ENCODE data around the gene COL25A1. TPM values are rescaled to one million over a fixed set of nuclear protein-coding genes. Genes with fewer than 3 reads are reported as not detected.
A peak's percentile ranks its signal among the peaks of the same experiment; 100 is the strongest.
"Not testable (repeated sequence)": the region's sequence is repeated elsewhere in the genome, so short reads cannot be mapped to it uniquely, and the experiment has no call there.

The COL25A1 gene
- total RNA-seq, 1 donor from 2014 or later: 32.5 TPM

DNA sequence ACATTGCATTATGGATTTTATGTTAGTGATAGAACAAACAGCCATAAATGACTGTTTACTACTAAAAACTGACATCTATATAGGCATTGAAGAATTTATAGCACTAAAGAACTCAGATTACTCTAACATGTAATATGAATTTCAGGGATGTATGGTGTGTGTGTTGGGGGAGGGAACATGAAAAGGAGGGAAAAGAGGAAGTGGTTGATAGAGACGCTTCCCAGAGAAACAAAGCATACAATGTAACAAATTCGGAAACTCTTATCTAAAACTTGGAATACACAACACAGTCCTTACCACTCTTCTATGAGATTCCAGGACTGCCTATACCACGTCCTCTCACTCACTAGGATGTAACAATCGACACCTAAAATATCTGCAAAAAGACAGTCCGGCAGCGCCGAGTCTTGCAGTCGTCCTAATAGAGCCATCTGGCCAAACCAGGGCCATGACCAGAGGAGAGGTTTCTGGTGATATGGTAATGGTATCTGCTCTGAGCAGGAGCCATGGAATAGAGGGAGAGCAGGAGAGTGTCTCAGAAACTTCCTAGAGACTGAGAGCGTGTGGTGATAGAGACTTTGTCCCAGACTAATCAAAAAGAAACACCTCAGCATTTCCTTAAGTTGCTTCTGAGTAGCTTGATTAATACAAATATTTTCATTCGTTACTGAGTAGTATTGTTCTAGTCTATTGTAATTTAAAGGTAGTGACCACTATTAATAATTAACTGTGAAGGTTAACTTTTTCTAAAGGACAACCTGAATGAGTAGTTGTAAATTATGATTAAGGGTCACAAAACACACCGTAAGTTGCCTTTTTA, 287.7 kb downstream of the COL25A1 start:
- no peak for DNase-seq (ENCODE audit: low spot score)

DNA sequence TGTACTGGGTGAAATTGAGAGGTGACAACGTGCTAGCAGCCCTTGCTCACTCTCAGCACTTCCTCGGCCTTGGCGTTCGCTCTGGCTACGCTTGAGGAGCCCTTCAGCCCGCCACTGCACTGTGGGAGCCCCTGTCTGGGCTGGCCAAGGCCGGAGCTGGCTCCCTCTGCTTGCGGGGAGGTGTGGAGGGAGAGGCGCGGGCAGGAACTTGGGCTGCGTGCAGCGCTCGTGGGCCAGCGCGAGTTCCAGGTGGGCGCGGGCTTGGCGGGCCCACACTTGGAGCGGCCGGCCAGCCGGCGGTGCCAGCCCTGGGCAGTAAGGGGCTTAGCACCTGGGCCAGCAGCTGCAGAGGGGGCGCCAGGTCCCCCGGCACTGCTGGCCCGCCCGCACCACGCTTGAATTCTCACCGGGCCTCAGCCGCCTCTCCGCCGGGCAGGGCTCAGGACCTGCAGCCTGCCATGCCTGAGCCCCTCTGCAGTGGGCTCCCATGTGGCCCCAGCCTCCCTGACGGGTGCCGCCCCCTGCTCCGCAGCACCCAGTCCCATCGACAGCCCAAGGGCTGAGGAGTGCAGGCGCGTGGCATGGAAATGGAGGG, 290.1 kb downstream of the COL25A1 start:
- DNase-seq (ENCODE audit: low spot score): no peak

DNA sequence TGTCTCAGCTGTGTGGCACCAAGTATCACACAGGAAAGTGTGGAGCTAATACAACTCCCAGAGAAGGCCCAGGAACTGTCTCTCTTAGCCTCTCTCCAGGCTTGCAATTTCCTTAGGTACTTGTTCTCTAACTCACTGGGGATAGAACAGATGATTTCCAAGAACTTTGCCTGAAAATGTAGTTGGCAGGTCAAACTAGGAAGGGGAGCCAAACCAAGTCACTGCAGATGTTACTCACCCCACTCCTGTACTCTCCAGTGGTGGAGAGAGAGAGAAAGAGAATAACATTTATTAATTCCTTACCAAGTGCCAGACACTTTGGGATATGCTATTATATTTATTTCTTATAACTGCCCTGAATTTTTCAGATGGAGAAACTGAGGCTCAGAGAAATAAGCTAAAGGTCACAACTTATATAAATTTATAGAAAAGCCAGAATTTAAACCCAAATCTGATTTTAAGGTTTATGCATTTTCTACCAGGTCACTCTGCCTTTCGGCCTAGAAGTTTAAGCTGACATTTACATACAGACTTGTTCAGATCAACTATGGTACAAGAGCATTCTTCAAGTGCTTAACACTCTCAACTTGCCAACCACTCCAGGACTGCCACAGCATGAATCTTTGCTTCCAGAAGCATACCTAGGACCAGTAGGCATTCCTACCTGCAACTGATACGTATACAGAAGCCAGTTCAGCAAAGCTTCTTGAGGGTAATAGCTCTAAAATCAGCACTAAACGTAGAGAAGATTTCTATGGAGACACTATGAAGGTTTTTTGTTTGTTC, 291.0 kb downstream of the COL25A1 start:
- DNase-seq (ENCODE audit: low spot score): no peak

DNA sequence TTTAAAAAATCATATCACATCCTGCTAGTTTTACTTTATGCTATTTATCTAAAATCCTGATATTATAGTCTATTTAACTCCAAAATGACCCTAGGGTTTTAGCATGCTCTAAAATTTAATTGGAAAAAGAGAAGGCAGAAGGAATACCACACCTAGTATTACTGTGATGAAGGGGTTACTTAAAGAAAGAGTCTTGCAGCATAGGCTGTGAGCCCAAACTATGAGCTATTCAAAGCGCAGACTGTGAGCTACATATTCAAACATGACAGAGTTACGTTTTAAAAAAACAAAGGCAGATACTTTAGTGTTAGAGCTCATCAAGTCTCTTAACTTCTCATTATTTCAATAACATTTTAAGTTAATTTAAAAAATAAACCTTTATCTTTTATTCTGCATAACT, 291.9 kb downstream of the COL25A1 start:
- DNase-seq (ENCODE audit: low spot score): peak; percentile 80

DNA sequence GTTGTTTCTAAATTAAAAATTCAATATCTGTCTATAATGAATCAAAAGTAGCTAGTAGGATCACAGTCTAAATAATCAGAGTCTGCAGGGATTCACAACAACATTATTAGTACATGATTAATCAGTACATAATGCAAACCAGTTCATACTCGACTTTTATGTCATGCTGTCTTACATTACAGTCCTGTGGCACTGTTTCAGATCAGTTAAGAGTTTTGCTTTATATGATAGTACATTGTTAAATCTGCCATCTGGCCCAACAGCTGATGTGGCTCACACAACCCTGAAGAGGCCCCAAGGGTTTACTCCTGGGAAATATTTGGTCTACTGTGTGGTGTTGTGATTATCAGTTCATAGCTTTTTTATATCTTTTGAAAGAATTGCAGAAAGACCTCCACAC, 292.5 kb downstream of the COL25A1 start:
- DNase-seq (ENCODE audit: low spot score): peak; percentile 89

DNA sequence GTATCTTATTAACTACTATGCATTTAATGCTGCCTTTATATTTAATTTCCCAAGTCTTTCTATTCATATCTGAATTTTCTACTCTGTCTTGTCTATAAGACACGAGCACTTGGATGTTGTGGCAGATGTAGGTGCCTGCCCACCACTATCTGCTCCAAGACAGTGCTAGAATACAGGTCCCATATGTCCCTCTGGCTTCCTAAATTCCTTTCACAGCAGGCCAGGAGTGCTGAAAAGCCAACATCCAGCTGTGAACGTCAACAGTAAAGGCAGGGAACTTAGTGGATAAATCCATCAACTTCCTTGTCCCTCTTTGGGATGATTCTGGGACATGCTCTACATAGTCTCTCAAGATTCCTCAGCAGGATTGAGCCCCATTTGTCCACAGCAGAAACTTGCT, 294.5 kb downstream of the COL25A1 start:
- no peak for DNase-seq (ENCODE audit: low spot score)

DNA sequence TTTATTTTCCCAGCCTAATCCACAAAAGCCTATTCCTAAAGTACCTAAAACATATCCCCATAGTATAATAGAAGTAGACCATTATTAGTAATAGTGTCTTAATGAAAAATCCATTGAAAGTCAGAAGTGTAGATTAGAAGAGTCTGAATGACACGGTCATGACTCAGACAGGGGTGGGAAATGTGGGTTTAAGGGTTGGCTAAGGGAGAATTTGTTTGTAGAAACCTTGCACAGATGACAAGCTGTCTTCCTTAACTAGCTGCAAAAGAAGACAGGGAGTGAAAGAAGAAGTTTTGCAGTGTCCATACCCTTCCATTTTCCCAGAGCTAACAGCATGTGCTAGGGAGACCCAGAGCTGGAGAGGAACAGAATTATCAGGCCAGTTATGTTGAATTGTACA, 296.9 kb downstream of the COL25A1 start:
- DNase-seq (ENCODE audit: low spot score): no peak

DNA sequence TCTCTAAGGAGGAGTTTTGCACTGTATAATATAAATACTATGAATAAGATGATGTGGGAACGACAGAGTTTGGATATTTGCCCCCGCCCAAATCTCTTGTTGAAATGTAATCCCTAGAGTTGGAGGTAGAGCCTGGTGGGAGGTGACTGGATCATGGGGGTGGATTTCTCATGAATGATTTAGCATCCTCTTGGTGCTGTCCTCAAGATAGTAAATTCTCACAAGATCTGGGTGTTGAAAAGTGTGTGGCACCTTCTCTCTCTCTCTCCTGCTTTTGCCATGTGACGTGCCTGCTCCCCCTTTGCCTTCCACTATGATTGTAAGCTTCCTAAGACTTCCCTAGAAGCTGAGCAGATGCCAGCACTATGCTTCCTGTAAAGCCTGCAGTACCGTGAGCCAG, 298.0 kb downstream of the COL25A1 start:
- no peak for DNase-seq (ENCODE audit: low spot score)

DNA sequence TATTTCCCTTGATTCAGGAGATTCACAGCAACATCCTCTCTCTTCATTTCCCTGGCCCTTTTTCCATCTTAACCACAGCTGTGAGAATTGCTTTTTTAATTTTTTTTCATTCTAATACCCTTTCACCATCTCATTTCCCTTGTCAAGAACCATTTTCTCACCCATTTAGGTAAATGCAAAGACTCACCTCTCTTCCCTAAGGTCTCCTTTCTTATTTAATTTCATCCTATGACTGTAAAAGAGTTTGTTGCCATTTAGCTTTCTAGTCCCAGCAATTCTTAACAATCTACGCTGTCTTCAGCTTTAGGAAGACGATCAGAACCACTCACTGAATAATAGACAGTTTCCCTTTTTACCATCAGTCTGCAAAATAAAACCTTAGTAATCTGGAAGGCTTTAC, 298.5 kb downstream of the COL25A1 start:
- no peak for DNase-seq (ENCODE audit: low spot score)

DNA sequence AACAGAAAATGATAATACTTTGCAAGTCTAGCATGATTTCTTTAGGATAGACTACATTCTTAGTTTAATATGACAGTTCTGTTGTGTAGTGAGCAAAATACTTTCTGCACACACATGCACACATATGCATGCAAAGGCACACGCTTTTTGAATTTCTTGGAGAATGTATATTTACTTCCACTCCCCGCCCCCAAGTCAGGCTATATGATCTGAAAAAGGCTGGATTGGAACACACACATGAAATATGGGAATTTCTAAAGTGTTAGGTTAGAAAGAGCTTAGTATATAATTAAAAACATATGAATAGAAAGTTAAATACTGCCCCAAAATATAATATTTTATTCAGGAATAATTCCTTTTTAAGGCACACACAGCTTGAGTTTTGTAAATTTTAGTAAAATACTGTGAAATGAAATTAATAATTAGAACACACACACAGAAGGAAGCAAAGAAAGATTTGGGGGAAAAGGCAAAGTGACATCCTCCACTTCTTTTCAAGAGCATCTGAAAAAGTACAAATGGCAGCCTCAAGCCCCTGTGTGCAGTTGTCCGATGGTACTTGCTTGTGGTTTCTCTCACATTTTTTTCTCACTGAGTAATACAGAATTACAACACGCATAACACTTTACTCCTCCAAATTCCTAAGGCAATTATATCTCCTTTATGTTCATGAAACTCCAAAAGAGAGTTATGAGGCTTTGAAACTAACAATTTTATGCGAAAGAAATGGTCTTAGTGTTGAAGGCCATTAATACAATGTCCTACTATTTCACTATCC, 310.7 kb downstream of the COL25A1 start:
- DNase-seq (ENCODE audit: low spot score): no peak

DNA sequence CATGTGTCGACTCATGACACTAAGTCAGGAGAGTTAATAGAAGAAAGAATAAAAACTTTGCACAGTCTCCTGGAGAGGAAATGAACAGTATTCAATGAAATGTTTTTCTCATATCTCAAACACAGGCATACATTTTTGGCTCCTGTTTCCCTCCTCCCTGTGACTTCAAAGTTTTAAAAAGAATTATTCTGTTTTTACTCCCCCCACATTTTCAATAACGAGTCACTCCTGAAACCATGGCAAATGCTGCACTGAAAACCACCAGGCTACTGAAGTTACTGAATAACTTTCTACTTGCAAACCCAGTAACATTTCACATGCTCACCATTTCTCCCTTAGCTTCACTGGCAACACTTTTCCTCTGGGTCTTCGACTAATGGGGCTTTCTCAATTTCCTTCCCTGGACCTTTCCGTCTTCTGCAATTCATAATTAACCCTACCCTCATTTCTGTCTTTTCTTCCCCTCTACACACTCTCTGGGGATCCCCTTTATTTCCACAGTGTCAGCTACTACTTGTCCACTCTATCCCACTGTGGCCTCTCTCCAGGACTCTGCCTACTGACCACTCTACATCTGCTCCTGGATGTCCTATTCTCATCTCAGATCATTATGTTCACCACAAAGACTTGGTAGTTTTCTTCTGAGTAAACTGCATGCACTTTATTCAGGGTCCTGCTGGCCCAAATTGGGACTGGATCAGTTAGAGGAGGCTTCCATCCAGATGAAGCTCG, 313.8 kb downstream of the COL25A1 start:
- no peak for DNase-seq (ENCODE audit: low spot score)

DNA sequence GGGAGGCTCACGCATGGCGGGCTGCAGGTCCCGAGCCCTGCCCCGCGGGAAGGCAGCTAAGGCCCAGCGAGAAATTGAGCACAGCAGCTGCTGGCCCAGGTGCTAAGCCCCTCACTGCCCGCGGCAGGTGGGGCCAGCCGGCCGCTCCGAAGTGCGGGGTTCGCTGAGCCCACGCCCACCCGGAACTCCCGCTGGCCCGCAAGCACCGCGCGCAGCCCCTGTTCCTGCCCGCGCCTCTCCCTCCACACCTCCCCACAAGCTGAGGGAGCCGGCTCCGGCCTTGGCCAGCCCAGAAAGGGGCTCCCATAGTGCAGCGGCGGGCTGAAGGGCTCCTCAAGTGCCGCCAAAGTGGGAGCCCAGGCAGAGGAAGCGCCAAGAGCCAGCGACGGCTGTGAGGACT, 318.0 kb downstream of the COL25A1 start:
- not testable (repeated sequence) for DNase-seq (ENCODE audit: low spot score)

DNA sequence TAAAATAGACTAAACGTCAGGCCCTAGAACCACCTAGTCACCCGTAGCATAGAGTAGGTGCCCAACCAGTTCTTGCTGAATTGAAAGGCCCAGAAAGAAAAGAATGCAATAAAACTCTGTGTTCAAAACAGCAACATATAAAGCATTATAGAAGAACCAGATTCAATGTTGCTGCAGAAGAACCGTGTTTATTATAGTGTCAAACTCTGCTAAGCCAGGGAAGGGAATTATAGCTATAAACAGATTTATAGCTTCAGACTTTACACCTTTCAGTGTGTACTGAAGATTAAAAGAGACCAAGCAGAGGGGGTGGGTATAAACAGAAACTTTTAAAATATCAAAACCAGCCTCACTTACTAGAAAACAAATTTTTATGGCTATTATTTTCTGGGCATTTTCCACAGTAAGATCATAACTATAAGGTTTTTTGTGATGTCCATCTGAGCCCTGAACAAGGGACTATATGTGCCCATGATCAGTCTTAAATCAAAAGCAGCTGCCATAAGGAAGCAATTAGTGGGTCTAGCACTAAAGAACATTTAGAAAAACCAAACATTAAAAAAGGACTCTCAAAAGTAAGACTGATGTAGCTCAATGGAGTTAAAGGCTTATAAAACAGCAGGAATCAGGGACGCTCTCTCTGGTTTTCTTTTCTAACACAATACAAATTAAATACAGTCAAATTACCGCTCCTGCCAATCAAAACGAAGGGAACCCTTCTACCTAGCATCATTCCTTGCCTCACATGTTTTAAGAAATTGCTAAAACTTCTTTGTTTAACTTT, 319.9 kb downstream of the COL25A1 start:
- DNase-seq (ENCODE audit: low spot score): no peak

DNA sequence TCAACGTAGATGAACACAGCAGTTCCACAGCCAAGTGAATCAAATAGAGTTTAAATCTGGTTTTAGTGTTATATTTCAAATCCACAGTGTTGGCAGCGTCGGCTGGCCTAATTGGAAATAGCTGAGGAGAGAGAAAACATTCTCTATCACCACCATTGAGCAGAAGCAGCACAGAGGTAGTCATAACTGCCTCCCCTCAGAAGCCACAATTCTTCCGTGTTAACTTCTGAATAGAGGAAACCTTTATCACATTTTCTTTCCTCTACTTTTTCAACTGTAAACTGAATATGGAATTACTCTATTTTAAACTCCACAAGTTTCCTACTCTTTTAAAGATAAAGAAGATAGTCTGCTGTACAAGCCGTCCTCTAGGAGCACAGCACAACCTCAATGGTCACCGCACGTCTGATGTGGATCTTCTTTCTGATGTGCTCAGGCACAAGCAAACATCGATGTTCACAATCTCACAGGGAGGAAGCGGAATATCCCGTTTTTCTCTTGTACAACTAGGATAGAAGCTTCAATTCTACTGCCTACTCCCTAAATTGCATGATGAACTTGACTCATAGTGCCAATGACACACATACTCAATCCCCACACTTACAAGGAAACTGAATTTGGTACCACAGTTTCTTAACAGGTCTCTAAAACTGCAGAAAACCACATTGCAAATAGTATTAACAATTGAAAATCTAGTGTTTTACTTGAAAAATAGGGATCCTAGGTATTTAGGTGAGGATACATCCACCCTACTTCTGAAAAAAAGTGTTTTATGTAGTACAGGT, 321.8 kb downstream of the COL25A1 start:
- DNase-seq (ENCODE audit: low spot score): no peak

DNA sequence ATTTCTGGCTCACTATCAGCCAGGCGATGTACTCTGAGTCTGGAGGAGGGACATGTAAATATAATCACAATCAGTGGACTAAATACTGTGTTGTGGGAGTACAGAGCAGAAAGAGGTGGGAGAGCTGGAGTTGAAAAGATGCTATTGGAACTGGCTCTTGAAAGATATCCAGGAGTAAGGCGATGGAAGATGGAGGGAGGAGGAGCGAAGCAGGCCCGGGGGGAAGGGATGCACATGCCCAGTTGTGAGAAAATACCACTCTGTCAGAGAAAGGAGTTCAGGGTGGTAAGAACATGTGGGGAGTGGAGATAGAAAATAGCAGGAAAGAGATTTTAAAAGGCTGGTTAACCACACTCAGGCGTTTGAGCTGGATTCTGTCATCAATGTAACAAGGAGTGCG, 322.7 kb downstream of the COL25A1 start:
- no peak for DNase-seq (ENCODE audit: low spot score)

DNA sequence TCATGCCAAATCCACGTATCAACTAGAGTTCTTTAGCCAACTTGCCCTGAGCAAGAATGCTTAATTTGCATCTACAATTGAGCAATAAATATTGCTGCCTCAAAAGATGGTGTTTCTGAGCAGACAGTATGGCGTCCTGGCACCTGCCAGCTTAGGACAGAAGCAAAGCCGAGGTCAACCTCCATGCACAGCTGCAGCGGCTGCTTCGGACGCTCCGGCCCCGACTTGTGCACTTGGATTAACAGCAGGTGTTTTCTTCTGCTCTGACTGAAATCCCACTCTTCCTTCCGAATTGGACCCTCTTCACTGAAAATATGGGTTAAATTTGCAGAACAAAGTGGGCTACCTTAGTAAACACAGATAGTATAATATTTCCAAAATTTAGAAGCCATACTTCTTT, 324.4 kb downstream of the COL25A1 start:
- DNase-seq (ENCODE audit: low spot score): no peak

DNA sequence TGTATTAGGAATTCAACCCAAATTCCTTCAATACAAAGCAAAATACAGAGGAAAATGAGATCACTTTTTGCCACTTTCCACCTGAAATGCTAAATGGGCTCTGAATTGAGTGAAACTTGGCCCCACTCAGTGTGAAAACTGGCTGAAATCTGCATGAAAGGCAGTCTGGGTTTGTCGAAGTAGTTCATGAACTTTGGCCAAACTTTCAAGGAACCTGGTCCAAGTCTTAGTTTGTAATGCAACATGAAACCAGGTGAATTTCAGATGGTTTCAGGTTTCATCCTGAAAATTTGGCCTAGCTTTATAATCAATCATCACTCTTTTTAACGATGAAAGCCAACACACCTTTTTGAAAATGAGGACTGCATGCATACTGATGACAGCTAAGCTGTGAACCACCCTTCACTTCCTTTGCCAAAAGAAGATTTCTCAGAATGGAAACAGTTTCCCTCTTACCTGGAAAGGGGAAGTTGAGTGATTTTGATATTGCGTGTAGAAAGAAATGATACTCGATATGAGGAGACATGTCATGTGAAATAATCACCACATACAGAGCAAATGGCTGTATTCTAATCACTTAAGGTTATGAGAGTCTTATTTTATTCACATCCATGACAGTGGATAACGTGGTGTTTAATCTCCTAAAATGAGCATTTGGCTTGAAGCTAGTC, 329.7 kb downstream of the COL25A1 start:
- DNase-seq (ENCODE audit: low spot score): no peak

DNA sequence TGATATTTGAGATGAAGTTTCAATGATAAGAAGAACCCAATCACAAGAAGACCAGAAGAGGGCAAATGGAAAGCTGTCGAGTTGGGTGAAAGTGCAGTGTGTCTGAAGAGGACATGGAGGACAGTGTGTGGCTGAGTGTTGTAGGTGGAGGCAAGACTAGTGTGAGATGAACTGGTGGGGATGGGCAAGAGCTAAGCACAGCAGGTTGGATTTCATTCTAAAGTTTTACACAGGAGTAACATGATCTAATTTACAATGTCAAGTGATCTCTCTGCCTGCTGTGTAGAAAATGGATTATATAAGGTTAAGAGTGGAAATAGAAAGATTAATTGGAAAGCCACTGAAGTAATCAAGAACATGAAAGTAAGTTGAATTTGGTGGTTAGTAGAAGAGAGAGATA, 331.0 kb downstream of the COL25A1 start:
- DNase-seq (ENCODE audit: low spot score): no peak

DNA sequence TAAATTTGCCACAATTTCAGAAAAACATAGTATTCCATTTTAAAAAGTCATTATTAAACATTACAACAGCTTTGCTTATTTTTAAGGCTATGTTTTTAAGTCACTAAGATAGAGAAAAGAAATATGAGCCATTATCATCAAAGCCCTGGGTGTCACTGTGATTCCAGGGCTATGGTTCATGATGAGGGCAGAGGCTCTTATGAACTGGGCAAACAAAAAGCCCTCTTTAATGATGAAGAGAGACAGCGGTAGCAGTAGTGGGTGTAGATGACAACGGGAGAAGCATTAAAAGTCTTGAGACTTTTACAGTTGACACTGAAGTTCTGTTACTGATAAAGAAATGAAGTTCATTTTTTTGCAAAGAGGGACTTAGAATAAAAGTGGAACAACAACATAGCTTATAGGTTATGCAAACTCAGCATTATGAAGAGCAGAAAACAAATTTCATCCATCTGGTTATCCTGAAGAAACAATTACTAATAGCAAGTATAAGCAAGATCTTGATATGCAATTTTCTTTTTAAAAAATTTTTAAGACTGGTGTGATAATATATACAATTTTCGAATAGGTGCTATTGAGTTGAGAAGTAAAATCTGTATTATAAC, 336.9 kb downstream of the COL25A1 start:
- DNase-seq (ENCODE audit: low spot score): peak; percentile 25
